T-helper 2 cell (primary cell): ENCODE measurements around the gene DYNC1LI2.

Experiments used
- DNase-seq, 5 experiments: peaks; one replicate each; pipeline versions ENCODE4 v3.0.0 to v3.0.0-alpha.2; 2012 to 2022

The DYNC1LI2 gene

DNA sequence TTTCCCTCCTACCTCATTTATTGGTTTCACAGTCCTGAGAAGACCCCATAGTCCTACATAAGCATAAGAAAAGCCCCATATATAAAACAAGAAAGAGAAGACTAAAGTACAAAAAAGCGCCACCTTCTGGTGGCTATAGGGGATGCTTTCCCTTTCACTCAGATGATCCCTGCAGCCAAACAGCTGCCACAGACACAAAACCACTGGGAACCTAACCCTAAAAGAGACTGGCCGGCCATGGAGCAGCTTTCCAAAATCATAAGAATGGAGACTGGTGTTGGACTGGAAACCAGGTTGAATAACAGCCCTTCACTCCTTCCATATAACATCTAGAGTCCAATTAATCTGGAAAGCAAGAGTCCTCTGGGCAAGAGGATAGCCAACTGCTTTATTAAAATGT, 11.4 kb downstream of the DYNC1LI2 start:
- peak in 2 of 5 experiments; percentile 6 to 43 for DNase-seq

DNA sequence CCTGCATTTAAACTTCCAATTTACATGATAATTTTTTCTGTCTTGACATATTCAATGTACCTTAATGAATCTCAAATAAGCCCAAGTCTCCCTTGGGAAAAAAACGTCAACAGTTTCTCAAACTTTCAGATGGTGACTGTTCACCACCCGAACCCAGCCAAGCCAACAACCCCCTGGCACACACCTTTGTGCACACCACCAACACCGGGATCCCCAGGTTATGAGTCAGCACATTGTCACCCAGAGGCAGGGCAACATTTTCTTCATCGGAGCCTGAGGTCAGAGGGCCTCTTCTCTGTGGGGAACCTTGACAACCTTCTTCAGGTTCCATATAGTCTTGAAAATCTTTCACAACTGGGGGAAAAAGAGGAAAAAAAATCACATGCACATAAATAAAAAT, 15.5 kb downstream of the DYNC1LI2 start:
- DNase-seq = no peak

GRCh38 chr16:66731101-66731500, 20.3 kb downstream of the DYNC1LI2 start:
- no peak for DNase-seq

GRCh38 chr16:66728804-66729203, 22.6 kb downstream of the DYNC1LI2 start:
- no peak for DNase-seq

DNA sequence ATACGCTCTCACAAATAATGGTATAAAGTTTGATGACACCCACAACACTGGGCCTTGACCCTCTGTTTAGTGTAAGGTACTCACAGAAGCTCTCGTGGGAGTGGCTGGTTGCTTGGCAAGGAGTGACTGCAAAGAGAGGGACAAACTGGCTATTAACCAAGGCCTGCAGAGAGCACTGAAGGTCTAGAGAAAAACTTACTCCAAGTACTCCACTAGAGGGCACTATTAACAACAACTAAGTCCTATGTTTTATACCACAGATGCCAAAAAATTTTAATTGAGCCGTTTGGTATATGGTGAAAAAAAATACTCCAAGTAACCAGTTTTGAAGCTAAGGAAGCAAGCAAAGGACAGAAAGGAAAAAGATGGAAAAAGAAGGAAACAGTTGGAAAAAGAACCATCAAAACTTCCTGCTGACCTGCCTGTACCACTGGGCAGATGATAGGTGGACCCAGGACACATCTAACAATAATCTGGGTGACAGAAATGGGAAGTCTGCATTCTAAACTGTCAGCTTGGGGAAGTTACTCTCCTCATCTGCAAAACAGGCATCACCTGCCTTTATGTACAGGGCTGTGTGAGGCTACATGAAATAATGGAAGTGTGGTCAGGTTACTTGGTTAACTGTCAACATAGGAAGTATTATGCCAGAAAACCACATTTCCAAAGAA, 23.2 kb downstream of the DYNC1LI2 start:
- DNase-seq = peak in 2 of 5 experiments; percentile 11 to 68

GRCh38 chr16:66720766-66721165, 30.6 kb downstream of the DYNC1LI2 start:
- no peak for DNase-seq

- no peak for DNase-seq
Observed at GRCh38 chr16:66719246-66719645, 32.2 kb downstream of the DYNC1LI2 start.

GRCh38 chr16:66717776-66718175, 33.6 kb downstream of the DYNC1LI2 start:
- no peak for DNase-seq

GRCh38 chr16:66717112-66717675, 34.2 kb downstream of the DYNC1LI2 start:
- peak in 1 of 5 experiments; percentile 30 for DNase-seq

GRCh38 chr16:66714654-66715307, 36.6 kb downstream of the DYNC1LI2 start:
- no peak for DNase-seq

- DNase-seq = no peak
Observed at GRCh38 chr16:66714062-66714461, 37.3 kb downstream of the DYNC1LI2 start.

- DNase-seq = peak in 1 of 5 experiments; percentile 10
Observed at GRCh38 chr16:66713076-66713475, 38.3 kb downstream of the DYNC1LI2 start.

- no peak for DNase-seq
Observed at GRCh38 chr16:66712512-66712911, 38.9 kb downstream of the DYNC1LI2 start.

- no peak for DNase-seq
Observed at GRCh38 chr16:66711581-66711980, 39.8 kb downstream of the DYNC1LI2 start.

DNA sequence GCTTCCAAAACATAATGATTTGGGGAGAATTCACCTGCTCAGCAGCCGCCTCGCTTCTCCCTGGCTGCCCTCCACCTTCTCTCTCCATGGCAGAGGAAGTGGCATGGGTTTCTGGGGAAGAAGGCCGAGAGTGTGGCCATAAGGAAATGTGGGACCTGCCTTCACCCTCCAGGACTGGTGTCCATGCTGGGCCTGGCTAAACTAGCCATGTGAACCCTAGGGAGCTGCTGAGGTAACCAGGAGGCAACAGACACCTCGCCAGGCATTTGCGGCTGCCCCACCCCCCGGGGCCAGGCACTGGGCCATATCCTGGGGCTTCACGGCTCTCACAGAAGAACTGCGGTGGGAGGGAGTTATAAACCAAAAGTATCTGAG, 44.9 kb downstream of the DYNC1LI2 start:
- no peak for DNase-seq

GRCh38 chr16:66705790-66706505, 45.5 kb downstream of the DYNC1LI2 start:
- no peak for DNase-seq

GRCh38 chr16:66703406-66704215, 47.8 kb downstream of the DYNC1LI2 start:
- no peak for DNase-seq

DNA sequence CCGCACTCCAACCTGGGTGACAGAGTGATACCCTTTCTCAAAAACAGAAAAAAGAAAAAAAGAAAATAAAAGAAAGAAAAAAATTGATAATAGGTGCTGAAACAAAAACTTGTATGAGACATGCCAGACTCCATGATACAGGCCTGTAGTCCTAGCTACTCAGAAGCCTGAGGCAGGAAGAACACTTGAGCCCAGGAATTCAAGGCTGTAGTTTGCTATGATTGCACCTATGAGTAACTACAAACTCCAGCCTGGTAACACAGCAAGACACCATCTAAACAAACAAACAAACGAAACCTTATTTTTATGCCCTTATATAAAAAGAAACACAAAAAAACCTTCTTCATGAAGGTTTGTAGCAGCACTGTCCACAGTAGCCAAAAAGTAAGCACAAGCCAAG, 49.9 kb downstream of the DYNC1LI2 start:
- no peak for DNase-seq

DNA sequence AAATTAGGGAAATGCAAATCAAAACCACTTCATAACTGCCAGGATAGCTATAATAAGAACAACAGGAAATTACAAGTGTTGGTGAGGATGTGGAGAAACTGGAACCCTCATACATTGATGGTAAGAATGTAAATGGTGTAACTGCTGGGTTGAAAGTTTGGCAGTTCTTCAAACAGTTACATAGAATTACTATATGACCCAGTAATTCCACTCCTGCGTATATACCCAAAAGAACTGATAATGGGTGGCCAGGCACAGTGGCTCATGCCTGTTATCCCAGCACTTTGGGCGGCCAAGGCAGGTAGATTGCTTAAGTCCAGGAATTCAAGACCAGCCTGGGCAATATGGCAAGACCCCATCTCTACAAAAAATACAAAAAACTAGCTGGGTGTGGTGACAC, 50.4 kb downstream of the DYNC1LI2 start:
- DNase-seq = no peak

DNA sequence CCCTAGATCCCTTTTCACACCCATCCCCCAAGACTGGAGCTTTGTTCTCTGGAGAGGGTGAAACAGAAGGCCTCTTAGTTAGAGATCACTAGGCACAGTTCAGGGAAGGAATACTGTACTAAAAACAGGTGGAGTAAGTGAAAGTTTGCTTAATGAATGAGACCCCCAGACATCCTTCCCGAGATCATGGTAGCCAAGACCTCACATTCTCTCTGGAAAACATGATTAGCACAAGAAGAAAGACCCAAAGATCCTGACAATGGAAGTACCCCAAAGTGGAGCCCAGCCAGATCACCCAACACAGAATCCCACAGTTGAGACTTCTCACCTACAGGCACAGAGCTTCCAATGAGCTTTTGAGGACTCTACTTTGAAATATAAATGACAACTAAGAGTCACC, 51.5 kb downstream of the DYNC1LI2 start:
- no peak for DNase-seq

DNA sequence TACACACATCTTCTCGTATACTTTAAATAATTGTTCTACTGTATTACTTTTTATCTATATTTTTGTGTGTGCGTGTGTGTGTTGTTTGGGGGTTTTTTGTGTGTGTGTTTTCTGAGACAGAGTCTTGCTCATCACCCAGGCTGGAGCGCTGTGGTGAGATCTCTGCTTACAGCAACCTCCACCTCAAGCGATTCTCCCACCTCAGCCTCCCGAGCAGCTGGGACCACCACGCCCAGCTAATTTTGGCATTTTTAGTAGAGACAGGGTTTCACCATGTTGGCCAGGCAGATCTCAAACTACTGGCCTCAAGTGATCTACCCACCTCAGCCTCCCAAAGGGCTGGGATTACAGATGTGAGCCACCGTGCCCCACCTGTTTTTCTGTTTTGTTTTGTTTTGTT, 53.4 kb downstream of the DYNC1LI2 start:
- DNase-seq = no peak
